Caki2 (cell line): ENCODE results near the gene MLIP. TPM values are rescaled to one million over a fixed set of nuclear protein-coding genes. Genes with fewer than 3 reads are reported as not detected.

Experiments used
- DNase-seq: peaks from one replicate; pipeline ENCODE4 v3.0.0-alpha.2; 2015; ENCODE audit warnings: low read depth
- in situ Hi-C: cut with HindIII; loops from 2 replicates; pipeline ENCODE4 v1.10.0; 2016; ENCODE audit warnings: low sequenced_read_pairs, low pct_unique_long_range_greater_than_20kb, mixed read lengths
- total RNA-seq: library from RNA; depleted of rRNA; stranded (reverse); fragments of >200 nt; shearing (Covaris generic); gene quantifications from 2 replicates; pipeline ENCODE4 v1.2.3, GENCODE V29; 2014; ENCODE audit warnings: low replicate concordance

MLIP gene
- total RNA-seq, 1 experiment from 2014 or later: not detected

DNA sequence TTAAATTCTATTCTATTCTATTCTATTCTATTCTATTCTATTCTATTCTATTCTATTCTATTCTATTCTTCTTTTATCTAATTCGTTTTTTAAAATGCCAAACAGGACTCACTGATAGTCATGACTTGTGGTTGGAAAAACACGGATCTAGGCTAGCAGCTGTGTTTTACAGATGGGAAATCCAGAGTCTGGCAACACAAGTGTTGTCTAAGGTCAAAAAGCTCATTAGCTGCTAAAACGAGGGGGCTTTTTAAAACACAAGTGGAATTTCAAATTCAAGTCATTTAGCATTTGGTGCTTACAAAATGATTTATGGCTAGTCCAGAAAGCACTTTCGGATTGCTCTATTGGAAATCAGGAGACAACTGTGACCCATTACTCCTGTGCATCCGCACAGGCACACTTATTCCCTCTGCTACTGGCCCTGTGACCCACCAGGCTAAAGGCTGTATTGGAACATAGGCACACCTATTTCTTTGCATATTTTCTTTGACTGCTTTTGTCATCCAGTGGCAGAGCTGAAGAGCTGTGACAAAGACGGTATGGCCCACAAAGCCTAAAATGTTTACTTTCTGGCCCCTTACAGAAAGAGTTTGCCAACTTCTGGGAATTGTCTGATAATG, 17.8 kb upstream of the MLIP start:
- in situ Hi-C loops: no loop called here
- no peak for DNase-seq

DNA sequence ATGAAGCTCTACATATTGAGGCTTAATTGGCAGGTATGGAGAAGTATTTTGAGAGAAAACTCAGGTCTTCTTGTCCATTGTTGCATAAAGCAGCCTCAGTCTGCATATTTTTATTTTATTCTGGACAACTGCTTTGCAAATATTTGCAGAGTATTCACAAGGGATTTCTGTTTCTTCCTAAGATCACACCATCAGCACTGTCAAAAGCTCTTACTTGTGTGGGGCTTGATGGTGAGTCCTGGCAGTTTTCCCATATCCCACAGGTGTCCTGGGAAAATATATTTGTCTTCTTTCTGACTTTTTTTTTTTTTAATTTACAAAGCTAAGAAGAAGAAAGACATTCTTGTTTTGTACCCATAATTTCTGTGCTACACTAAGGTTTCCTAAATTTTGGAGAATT, 16.9 kb upstream of the MLIP start:
- no peak for DNase-seq
- in situ Hi-C loops: no loop called here

- in situ Hi-C loops: no loop called here
- no peak for DNase-seq
These were observed 16.5 kb upstream of the MLIP start for GRCh38 chr6:54094786-54095185.

DNA sequence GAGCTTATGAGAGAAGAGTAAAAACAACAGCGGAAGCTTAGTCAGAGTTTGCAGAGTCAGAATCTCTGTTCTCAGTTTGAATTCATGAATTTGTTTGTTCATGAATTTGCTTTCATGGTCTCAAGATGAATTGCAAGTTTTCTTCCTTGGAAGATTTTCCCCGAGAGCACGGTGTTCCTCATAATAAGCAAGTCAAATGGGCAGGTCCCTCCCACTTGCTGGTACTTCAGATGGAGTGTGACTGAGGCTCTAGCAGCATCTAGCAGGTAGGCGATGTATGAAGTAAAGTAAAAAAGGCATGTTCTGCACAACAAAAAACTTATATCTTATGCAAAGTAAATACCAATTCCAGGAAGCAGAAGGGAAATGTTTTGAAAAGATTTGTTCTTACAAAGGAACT, 15.5 kb upstream of the MLIP start:
- in situ Hi-C loops: no loop called here
- no peak for DNase-seq

GRCh38 chr6:54096811-54097210, 14.4 kb upstream of the MLIP start:
- no peak for DNase-seq
- in situ Hi-C loops: no loop called here

DNA sequence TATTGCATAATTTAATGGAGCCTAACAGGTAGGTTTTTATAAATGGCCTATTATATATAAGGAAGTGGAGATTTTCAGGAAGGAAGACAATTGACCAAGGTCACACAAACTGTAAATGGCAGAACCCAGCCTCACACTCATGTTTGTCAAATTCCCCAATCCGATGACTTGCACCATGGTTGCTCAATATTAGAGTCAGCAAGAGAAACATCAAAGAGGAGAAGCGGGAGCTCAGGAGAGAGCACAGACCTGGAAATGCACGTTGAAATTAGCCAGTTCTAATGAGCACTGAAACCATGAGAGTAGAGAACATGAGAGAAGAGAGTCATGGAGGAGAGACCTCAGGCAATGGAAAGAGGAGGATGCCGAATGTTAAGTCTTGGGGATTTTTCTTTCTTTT, 13.5 kb upstream of the MLIP start:
- DNase-seq: no peak
- in situ Hi-C loops: no loop called here

DNA sequence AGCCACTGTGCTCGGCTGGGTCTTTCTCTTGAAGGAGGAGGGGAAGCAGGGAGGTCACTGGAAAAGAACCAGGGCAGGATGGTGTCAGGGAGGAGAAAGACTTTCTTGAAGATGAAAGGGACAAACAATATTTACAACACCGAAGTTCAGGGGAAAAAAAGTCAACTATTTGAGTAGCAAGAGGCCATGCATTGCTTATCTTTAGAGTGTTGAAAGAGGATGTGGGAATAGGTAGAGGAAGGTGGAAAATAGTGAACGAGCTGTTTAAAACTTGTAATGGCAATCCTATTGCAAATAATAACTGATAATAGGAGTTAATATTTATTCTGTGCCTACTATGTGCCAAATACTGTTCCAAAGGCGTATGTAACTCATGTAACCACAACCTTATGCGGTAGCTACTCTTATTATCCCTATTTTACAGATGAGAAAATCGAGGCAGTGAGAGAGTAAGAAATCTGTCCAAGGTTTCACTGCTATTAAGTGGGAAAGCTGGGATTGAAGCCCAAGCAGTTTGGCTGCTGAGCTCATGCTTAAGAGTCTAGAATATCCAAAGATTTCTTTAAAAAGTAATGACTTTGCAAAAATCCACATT, 12.7 kb upstream of the MLIP start:
- in situ Hi-C loops: no loop called here
- no peak for DNase-seq

GRCh38 chr6:54099225-54099624, 12.0 kb upstream of the MLIP start:
- no peak for DNase-seq
- in situ Hi-C loops: no loop called here

GRCh38 chr6:54100411-54101006, 10.7 kb upstream of the MLIP start:
- DNase-seq: no peak
- in situ Hi-C loops: no loop called here

DNA sequence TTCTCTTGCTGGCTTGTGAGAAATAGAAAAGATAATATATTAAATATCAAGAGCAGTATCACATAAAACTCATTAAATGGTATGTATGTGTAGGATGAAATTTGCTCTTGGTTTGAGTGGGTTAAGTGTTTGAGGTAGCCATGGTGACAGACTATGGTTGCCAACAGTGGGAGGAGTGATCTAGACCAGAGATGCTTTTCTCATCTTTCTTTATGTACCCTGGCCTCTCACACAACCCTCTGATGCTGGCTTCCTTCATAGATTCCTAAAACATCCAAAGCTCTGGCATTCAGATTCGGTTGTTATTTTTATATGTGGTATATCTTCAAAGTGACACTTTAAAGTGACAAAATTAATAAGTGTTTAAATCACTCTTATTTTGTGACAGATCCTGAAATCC, 9.0 kb upstream of the MLIP start:
- in situ Hi-C loops: no loop called here
- no peak for DNase-seq

- in situ Hi-C loops: no loop called here
- no peak for DNase-seq
These were observed 7.7 kb upstream of the MLIP start for GRCh38 chr6:54103497-54103896.

DNA sequence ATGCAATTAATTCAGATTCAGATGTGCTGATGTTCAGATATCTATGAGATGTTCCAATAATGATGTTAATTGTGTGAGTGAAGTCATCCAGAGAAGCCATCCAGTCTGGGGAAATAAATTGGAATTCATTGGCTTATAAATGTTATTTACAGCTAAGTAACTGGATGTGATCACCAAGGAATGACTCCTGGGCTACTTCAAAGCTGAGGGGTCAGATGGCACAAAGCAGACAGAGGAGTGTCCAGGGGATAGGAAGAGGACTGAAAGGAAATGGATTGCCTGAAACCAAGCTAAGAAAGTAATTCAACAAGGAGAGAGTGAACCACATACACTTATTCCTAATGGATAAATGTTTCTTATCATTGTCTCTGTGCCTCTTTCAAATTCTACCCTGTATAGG, 4.5 kb upstream of the MLIP start:
- no peak for DNase-seq
- in situ Hi-C loops: no loop called here

DNA sequence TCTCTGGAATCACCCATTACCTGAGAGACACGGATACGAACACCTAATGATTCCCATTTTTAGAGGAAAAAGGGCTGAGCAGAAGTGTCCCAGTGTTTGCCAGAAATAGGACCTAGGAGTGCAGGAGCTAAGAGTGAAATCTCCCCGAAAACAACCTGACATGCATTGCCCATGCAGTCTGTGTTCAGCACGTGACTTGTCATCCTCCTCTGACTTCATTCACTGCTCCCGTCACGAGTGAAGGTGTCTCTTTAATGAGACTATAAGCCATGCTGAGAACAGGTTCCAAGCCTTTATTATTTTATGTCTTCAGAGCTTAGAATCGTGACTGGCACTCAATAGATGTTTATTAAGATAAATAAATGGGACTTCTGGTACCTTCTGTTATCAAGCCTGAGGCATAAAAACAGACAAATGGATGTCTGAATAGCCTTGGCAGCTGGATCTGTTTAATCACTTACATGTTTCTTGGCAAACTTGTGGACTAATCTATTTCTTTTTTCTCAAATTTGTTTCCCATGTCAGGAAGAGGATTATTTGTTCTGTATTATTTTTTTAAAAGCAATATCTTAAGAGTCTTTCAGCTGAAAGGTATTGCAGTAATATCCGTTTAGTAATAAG, 3.7 kb upstream of the MLIP start:
- in situ Hi-C loops: no loop called here
- DNase-seq: no peak

GRCh38 chr6:54108271-54108670, 3.0 kb upstream of the MLIP start:
- no peak for DNase-seq
- in situ Hi-C loops: no loop called here

GRCh38 chr6:54109586-54109985, 1.7 kb upstream of the MLIP start:
- DNase-seq: no peak
- in situ Hi-C loops: no loop called here

GRCh38 chr6:54112151-54112650, 958 bp downstream of the MLIP start:
- in situ Hi-C loops: no loop called here
- no peak for DNase-seq

GRCh38 chr6:54114991-54115390, 3.7 kb downstream of the MLIP start:
- in situ Hi-C loops: no loop called here
- DNase-seq: no peak

GRCh38 chr6:54115966-54116365, 4.7 kb downstream of the MLIP start:
- in situ Hi-C loops: no loop called here
- no peak for DNase-seq

DNA sequence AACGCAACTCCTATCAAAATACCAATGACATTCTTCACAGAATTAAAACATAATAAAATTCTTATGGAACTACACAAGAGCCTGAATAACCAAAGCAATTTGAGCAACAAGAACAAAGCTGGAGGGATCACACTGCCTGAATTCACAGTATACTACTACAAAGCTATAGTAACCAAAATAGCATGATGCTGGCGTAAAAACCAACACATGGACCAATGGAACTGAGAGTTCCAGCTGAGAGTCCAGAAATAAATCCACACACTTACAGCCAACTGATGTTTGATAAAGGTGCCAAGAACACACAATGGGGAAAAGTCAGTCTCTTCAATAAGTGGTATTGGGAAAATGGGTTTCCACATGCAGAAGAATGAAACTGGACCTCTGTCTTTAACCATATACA, 6.9 kb downstream of the MLIP start:
- in situ Hi-C loops: no loop called here
- DNase-seq: no peak
